Activated naive CD8-positive, alpha-beta T cell treated with anti-CD3 and anti-CD28 coated beads, Interleukin-2, amount 50 U/mL, for 16 hours (primary cell): ENCODE data around the gene DACT2.
"Not testable (repeated sequence)": the region's sequence is repeated elsewhere in the genome, so short reads cannot be mapped to it uniquely, and the experiment has no call there.

Experiments used
- DNase-seq: peaks from one replicate; pipeline ENCODE4 v3.0.0-alpha.2; 2020; ENCODE audit warnings: low read depth, low spot score

The DACT2 gene

DNA sequence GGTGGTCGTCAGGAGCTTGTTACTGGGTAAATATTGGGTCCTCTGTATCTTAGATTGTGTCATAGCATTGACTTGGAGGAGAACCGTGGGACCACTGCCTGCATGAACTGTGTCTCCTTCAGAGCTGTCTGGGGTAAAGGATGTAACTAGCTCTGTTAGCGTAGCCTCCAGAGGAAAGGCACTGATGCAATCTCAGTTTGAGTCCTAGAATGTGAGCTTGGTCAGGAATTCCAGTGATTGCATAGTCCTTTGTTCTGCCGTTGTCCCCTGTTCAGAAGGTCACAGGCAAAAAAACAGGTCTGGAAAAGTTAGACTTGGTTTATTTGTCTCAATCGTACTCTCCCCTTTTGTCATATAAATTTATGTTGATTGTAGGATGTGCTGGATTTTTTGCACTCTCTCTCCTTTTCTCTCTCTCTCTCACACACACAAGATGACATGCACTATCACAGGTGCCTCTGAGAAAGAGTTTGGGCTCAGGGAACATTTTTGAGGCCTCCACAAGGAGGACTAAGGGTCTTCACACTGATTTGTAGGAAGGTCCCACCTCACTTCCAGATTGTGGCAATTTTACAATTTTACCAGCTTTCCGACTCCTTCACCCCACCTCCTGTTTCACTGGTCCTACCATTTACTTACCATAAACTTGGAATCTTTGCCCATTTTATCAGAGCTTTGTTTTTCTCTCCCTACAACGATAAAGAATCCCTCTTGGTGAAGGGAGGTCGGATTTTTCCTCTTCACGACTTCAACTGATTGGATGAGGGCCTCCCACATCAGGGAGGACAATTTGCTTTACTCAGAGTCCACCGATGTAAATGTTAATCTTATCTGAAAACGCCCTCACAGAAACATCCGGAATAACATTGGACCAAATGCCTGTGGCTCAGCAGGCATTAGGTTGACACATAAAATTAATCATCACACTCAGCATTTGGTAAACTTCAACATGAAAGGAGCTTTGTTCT lies 7.0 kb upstream of the DACT2 start:
- no peak for DNase-seq

DNA sequence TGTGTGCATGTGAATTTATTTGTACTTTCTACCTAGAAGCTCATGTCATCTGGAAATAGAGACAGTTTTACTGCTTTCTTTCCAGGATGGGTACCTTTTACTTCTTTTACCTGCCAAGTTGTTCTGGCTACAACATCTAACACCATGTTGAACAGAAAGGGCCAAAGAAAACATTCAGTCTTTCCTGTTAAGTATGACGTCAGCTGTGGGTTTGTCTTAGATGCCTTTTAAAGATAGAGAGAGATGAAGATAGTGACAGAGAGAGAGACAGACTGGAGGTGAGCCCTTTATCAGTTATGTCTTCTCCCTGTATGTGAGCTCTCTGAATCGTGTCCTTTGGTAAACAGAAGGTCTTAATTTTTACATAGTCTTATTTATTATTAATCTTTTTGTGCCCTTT lies 3.4 kb upstream of the DACT2 start:
- no peak for DNase-seq

DNA sequence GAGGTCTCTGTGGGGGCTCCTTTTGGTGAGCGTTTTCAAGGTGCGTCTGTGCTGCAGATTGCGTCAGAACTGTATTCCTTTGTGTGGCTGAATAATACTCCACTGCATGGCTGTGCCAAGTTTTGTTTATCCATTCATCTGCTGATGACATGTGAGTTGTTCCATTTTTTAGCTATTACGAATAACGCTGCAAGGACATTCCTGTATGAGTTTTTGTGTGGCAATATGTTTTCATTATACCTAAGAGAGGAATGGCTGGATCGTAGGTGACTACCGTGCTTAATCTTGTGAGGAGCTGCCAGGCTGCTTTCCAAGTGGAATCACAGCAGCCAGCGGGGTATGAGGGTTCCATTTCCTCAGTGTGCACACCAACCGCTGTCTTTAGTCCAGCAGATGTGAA lies 1.1 kb upstream of the DACT2 start:
- DNase-seq, result no peak

DNA sequence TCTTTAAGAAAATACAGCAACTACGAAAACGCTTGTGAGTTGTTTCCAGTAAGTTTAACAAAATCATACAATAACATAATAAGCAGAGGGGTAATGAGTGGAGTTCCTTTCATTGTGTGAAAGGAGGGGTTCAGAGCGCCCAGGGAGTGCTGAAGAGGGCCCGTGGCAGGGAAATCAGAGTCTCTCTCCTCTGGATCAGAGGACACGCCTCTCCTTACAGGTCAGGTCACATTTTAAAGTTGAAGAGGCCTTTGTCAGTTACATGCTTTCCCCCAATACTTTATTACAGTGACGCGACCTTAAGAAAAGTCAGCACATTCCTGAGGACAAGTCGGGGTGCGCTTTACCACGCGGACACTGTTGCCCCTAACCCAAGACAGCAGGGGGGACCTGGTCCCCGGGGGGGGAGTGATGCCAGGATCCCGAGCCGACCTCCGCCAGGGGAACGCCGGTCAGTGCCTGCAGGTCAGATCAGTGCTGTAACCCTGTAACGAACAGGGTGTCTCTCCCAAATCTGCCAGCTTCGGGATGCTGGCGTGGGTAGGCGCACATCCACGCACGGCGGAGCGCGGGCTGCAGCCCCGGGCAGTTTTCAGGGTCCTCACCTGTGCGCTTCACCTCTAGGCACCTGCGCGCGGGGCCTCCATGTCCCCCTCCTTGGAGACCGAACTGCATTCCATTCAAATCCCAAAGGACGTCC lies 848 bp downstream of the DACT2 start:
- no peak for DNase-seq

DNA sequence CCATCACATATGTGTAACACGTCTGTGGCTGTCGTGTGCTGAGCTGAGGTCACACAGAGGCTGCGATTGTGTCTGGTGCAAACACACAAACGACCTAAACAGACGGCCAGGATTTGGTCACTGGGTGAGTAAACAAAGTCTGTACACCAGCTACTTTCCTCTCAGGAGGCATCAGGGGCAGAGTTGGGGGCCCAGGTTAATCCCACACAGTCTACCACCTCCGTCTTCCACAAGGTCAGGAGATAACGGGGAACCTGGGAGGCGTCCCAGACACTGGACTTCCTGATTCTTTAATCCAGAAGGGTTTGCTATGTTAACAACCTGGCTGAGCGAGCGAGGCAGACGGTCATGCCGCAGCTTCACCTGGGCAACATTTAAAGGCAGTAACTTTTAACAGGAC lies 1.5 kb downstream of the DACT2 start:
- no peak for DNase-seq

DNA sequence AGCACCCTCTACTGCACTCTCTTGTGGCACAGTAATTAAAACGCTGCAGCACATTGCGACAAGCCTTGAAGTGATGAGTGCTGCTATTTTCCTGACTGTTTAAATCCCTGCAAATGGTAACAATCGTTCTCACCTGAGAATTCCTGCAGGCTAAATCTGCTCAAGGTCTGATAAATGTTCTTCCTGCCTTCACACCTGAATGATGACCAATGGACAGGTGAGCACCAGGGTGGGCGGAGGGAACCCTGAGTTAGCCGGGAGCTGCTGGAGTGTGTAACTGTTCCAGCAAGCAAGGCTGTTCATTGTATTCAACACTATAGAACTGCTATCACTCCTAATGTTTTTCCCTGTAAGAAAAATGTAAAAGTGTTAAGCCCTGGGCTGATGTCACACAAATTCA lies 4.0 kb downstream of the DACT2 start:
- no peak for DNase-seq

DNA sequence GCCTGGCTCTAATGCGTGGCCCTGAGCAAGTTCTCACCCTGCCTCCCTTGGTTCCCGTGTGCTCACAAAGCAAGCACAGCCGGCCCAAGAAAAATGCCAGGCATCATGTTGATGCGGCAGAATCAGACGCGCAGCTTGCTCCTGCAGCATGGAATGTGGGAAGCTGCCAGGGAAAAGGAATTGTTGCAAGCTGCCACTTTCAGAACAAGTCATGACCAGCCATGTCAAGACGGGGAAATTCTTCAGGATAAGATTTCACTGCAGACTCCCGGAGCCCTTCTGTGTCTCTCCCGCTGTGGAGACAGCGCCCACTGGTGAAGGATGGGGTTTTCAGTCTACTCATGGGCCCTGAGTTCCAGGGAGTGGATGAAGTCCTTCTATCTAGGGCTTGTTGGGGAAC lies 4.6 kb downstream of the DACT2 start:
- DNase-seq, result no peak

DNA sequence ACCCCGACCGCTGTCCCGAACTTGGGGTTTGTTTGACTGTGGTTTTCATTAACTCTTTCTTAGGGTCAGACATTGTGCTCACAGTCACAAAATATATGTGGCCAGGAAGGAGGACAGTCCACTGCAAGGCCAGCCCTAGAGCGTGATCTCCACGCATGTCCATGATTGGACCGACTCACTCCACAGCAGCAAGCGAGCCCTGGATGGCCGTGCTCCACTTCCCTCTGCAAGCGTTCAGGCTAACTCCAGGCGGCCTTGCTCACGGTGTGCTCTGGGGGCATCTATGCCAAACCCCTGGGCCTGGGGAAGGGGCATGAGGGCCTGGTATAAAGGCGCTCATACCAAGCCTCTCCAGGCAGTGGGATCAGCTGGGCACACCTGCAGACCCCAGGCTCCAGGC lies 5.6 kb downstream of the DACT2 start:
- DNase-seq, result no peak

DNA sequence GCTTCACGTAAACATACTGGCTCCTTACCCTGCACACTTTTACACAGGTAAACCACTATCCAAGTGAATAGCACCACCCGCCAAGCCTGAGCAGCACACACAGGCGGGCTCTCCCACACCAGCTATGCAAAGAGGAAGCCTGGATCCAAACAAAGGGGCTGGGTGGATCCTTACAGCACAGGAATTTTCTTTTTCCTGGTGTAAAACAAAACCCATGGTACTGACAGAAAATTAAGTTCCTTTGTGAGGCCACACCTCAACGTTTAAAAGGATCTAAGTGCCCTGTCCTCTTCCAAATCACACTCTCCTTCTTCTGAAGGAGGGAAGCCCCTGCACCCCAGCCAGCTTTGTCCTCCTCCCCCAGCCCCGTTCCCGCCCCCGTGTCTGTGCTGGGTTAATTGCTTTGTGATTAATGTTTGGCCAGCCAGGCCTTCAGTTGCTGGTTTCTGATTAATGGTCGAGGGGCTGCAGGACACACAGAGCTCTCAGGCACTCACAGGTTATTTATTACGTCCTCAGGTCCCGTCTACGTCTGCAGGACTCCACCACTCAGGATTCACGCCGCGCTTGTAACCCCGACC lies 6.1 kb downstream of the DACT2 start:
- DNase-seq, result no peak

DNA sequence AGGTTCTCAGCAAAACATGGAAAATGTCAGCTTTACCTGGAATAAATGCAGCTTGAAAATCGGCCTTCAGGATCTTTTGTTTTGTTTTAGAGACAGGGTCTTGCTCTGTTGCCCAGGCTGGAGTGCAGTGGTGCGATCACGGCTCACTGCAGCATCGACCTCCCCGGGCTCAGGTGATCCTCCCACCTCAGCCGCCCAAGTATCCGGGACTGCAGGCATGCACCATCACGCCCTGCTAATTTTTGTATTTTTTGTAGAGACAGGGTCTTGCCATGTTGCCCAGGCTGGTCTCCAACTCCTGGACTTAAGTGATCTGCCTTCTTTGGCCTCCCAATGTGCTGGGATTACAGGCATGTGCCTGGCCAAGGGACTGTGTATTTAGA lies 7.5 kb downstream of the DACT2 start:
- not testable (repeated sequence) for DNase-seq

DNA sequence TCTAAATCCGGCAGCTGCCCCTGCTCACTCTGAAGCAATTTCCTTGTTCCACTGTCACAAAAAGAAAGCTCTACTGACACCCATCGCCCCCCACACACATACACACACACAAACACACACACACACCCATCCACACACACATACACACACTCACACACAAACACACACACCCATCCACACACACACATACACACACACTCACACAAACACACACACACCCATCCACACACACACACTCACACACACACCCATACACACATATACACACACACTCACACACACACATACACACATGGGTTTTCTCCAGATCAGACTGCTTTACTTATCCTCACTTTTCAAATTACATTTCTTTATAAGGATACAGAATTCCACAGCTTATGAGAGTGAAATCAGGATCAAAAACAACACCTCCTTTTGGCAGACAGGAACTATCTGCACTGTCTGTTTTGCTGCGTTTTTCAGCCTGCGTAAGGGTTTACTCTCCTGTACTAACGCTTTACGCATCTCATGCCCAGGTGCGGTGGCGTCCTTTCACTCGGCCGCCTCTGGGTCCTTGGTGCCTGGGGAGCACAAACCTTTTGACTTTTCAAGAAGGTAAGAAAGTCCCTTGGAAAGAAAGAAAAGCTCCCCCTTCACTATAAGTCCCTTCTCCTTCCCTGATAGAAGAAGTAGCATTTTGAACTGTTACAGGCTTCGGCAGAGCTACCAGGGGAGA lies 8.0 kb downstream of the DACT2 start:
- no peak for DNase-seq

DNA sequence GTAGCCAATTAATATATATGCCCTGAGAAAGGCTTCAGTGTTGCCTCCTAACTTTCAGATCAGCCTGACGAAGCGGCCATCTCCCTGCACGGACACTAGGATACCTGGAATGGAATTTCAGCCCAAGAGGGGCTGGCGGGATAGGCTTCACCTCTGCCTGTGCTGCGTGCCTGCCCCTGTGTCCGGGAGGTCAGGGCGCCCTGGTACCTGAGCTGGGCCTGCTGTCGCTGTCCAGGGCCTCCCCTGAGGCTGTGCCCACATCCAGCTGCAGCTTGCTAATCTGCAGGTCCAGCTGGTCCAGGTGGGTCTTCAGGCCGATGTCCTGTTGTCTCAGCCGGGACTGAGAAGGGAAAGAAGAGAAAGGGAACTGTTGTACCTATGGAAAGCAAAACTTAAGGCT lies 8.6 kb downstream of the DACT2 start:
- no peak for DNase-seq

DNA sequence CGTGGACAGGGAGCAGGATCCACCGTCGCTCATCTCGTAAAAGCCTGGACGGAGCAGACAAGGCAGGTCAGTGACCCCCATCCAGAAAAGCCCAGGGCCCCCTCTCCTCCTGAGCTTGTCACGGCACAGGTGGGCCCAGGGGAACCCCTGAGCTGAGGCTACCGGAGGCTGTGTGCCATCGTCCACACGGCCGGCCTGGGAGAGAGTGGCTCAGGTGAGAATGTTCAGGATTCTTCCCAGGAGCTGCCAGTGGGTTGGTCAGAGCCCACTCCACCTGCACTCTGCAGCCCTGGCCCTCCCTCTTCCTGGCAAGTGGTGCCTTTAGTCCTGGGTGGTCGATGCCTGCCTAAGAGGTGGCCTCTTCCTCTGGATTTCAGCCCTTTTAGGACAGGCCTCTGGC lies 9.2 kb downstream of the DACT2 start:
- DNase-seq, result no peak

DNA sequence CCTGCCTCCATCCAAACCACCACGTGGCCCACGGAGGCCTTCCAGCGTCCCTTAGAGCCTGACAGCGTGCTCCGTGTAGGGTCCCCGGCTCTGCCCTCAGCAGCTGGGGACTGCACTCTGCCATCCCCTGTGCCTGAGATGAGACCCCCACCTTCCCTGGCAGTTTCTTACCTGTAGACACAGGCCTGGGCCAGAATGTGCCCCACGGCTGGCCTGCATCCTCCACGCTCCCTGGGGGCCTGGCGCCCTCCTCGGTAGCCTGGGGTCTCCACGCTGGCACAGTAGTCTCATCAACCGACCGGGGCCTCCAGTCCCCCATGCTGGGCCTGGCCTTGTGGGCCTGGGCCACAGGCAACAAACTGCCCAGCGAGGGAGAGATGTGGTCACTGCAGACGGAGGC lies 9.6 kb downstream of the DACT2 start:
- no peak for DNase-seq

DNA sequence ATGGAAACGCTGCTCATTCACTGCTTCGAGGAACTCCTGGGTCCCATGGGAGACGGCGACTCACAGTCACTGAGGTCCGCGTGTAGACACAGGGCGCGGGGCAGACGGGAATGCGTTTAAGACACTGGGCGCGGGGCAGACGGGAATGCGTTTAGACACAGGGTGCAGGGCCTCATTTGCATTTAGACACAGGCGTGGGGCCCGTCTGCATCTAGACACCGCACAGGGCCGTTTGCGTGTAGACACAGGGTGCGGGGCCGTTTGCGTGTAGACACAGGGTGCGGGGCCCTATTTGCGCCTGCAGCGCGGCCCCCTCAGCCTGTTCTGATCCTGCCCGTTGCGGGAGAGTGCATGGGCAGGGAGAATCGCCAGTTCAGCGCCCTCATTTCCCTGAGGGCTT lies 10.4 kb downstream of the DACT2 start:
- DNase-seq, result no peak

DNA sequence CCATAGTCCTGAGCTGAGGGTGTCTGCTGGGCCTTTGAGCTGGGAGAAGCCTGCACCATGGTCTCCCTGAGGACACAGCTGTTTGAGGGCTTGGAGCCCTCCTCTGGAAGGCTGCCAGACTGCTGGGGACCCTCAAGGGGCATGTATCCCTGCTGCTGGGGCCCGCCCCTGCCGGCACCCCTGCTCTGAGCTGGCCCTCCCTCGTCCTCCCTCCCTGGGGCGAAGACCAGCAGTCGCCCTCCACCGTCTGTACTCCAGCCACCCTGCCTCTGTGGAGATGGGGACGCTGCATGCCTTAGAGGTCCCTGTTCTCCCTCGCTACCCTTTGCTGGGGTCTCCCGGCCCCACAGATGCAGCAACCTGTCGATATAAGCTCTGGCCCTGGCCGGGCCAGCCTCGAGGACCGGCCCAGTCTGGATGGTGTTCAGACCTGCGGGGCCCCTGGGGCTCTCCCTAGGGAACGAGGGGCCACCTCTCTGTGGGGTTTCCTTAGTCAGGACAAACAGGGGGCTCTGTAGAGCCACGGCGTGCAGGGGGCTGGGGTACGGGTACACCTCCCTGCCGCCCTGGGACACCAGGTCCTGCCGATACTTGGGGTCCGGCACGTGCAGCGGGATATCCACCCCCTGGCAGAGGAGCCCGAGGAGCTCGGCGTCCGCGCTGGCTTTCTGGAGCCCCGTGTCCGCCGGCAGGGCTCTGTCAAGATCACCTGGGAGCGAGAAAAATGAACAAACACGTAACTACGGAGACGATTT lies 11.0 kb downstream of the DACT2 start:
- DNase-seq, result no peak

DNA sequence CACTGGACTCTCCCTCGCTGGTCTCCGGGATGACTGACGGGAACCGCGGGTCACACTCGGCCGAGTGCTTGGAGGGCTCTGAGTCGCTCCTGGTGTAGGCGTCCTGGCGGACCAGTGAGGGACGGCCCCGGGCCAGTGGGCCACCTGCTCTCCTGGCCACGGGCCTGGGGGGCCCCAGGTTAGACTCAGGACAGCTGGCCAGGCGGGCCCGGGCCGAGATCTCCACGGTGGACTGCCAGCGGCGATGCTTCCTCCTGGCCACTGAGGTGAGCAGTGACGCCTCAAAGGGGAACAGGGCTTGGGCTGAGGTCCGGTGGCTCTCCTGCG lies 11.9 kb downstream of the DACT2 start:
- DNase-seq, result no peak

DNA sequence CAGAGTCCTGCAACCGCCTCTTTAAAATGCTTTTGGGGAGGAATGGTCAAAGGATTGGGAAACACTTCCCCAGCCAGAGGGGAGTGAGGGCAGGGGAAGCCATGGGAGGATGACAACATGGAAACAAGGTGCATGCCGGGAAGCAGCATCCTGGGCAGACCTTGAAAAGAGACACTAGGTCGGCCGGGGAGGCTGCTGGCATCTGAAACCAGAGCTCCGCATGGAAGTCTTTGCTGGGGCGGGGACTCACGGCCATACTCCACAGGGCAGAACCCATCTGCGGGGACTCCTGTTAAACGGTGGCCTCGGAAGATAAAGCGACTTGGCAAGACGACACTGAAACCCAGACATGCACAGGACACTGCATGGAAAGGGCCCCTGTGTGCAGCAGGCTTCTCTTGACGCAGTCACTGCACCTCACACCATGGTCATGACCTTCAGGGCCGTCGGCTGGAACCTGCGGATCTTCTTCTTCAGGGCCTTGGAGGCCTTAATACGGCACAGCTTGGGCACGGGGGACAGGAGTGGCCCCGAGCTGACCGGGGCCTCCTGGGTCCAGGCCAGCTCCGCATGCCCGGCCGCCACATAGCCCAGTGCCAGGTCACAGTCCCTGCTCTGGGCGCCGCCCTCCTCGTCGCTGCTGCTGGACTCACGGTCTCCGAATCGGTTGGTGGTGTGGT lies 12.4 kb downstream of the DACT2 start:
- DNase-seq, result no peak

DNA sequence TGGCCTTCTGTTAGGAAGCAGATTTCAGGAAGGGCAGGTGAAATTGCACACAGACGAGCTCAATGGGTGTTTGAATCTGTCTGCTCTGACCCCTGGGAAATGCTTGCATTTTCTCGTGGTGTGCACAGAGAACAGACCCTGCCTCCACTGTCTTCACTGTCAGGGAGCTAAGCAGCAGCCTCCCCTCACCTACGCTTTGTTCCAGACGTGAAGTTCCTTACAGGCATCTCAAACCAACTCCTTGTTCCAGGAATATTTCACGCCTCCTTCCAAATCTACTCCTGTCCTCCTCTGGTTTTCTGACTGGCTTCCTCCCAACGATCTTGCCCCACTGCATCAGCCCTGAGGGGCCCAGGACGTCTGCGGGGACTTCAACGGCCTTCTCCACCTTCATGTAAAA lies 13.7 kb downstream of the DACT2 start:
- DNase-seq, result no peak

DNA sequence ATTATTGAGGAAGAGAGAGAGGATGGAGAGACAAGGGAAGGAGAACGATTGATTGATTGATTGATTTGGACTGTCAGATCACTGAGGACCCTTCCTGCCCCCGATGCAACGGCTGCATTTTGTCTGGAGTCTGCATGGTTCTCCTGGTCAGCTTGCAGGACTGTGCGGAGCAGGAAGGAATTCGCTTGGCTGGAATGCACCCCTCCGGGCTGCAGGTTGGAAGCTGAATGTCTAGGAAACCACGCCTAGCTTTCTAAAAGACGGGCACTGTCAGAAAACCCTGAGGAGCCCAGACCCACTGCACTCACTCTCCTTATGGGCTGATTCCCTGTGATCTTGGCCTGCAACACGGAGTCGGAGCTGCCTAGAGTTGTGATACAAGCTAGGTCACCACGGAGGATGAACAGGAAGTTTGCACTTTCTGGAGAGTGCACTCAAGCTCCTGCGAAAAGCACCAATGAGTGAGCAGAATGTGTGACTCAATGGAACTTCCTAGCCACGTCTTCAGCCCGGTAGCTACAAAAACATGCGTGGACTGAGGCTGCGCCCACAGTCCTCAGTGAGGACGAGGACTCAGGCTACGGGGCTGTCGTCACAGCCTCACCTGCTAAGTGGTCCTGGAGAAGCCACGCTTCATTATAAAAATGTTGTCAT lies 14.4 kb downstream of the DACT2 start:
- no peak for DNase-seq

DNA sequence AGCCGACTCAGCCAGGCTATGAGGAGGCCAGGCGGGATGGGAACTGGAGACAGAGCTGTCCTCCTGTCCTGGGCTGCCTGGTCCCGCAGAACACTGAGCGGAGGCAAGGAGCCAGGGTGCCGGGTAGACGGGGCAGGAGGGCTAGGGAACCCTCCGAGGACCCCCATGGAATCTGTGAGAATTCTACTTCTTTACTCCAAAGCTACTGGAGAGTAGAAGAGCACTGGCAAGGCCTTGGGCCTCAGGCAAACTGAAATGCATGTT lies 14.9 kb downstream of the DACT2 start:
- DNase-seq, result no peak
